ENCODE data around the gene BBS2. TPM values are rescaled to one million over a fixed set of nuclear protein-coding genes. Genes with fewer than 3 reads are reported as not detected.

BBS2 gene
- total RNA-seq, 2 experiments from 2014 or later, result 8.4 to 9.6 TPM

GRCh38 chr16:56547949-56548567, 28.2 kb upstream of the BBS2 start:
- ChIA-PET CTCF (interaction anchor here (1.6 to 2.5 kb wide), 2 partner anchors 13 to 18 kb away, joined by 6 to 10 read pairs; no protein-coding TSS in a partner anchor), POLR2A (no interaction called here)
- Mint-ChIP-seq H3K27me3 (ENCODE audit: low read depth) (peaks cover 6% of the 10 kb centered on the region), H3K36me3 (ENCODE audit: low read depth) (no peaks in the 10 kb centered on the region), H3K4me3 (no peak overlapping the region), H3K27ac (no peak overlapping the region), H3K4me1 (ENCODE audit: low read depth) (peaks cover 13% of the 10 kb centered on the region), H3K9me3 (ENCODE audit: insufficient read depth) (no peaks in the 10 kb centered on the region)
- DNase-seq, result no peak
- ATAC-seq, result no peak

- no peaks in the 10 kb centered on the region for H3K9me3 Mint-ChIP-seq (ENCODE audit: insufficient read depth)
- H3K27ac Mint-ChIP-seq, result peak overlapping the region; percentile 37
- DNase-seq, result no peak
- H3K27me3 Mint-ChIP-seq (ENCODE audit: low read depth), result peaks cover 6% of the 10 kb centered on the region
- no peak overlapping the region for H3K4me3 Mint-ChIP-seq
- ATAC-seq, result no peak
- no peaks in the 10 kb centered on the region for H3K36me3 Mint-ChIP-seq (ENCODE audit: low read depth)
- ChIA-PET POLR2A (interaction anchor here (1.6 kb wide), 1 partner anchor 385 kb away, joined by 3 read pairs; no protein-coding TSS in a partner anchor), CTCF (interaction anchor here (0.7 to 2.5 kb wide), 4 partner anchors 13 to 96 kb away, joined by 3 to 10 read pairs (median 6); no protein-coding TSS in a partner anchor)
- peaks cover 13% of the 10 kb centered on the region for H3K4me1 Mint-ChIP-seq (ENCODE audit: low read depth)
These were observed 27.5 kb upstream of the BBS2 start for GRCh38 chr16:56547120-56547948.

DNA sequence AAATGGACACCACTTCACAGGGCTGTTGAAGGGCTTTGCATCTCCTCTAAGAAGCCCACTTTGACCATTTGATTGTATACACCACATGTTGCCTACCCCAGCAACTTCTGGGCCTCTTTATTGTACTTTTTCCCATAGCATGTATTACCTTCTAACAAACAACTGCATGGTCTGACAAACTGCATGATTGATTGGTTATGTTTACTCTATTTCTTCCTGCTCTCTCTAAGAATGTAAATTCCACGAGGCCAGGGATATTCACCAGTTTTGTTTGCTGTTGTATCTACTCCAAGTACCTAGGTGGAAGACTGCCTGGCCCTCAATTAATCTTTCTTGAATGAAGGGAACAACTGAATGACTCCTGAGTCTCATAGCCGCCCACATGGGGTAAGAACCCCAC, 22.2 kb upstream of the BBS2 start:
- H3K9me3 Mint-ChIP-seq (ENCODE audit: insufficient read depth), result no peaks in the 10 kb centered on the region
- POLR2A ChIA-PET, result no interaction called here
- DNase-seq, result no peak
- CTCF ChIA-PET, result no interaction called here
- H3K4me3 Mint-ChIP-seq, result no peak overlapping the region
- no peaks in the 10 kb centered on the region for H3K36me3 Mint-ChIP-seq (ENCODE audit: low read depth)
- H3K27ac Mint-ChIP-seq, result no peak overlapping the region
- ATAC-seq, result no peak
- H3K27me3 Mint-ChIP-seq (ENCODE audit: low read depth), result peaks cover 11% of the 10 kb centered on the region
- no peaks in the 10 kb centered on the region for H3K4me1 Mint-ChIP-seq (ENCODE audit: low read depth)

DNA sequence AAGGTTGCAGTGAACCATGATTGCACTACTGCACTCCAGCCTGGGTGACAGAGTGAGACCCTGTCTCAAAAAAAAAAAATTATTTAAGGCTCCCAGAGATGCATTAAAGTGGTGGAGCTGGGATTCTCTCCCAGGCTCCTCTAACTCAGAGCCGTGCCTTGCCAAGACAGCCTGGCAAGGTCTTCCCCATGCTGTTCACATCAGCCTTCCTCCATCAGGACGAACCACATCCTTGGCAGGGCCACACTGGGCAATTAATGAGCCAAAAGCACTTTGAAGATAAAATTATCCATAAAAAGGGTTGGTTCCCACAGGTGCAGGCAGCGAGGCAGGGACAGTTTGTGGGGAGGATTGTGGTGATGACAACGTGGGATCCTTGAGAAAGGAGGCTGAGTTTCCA, 19.8 kb upstream of the BBS2 start:
- ATAC-seq (no peak), DNase-seq (no peak)
- CTCF ChIA-PET, result no interaction called here
- POLR2A ChIA-PET, result interaction anchor here (1.0 kb wide), 1 partner anchor 37 kb away, joined by 3 read pairs; no protein-coding TSS in a partner anchor
- H3K27ac Mint-ChIP-seq, result no peak overlapping the region
- H3K27me3 Mint-ChIP-seq (ENCODE audit: low read depth), result peaks cover 23% of the 10 kb centered on the region
- no peaks in the 10 kb centered on the region for H3K4me1 Mint-ChIP-seq (ENCODE audit: low read depth)
- no peak overlapping the region for H3K4me3 Mint-ChIP-seq
- H3K36me3 Mint-ChIP-seq (ENCODE audit: low read depth), result no peaks in the 10 kb centered on the region
- no peaks in the 10 kb centered on the region for H3K9me3 Mint-ChIP-seq (ENCODE audit: insufficient read depth)

DNA sequence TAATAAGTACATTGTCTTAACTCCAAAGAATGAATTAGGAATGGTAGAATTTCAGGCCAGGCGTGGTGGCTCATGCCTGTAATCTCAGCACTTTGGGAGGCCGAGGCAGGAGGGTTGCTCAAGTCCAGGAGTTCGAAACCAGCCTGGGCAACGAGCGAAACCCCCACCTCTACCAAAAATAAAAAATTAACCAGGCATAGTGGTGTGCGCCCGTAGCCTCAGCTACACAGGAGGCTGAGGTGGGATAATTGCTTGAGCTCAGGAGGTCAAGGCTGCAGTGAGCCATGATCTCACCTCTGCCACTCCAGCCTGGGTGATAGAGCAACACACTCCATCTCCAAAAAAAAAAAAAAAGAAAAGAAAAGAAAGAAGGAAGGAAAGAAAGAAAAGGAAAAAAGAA, 18.5 kb upstream of the BBS2 start:
- no peak for DNase-seq
- Mint-ChIP-seq H3K27ac (no peak overlapping the region), H3K36me3 (ENCODE audit: low read depth) (no peaks in the 10 kb centered on the region), H3K9me3 (ENCODE audit: insufficient read depth) (no peaks in the 10 kb centered on the region), H3K4me3 (no peak overlapping the region), H3K27me3 (ENCODE audit: low read depth) (peaks cover 23% of the 10 kb centered on the region), H3K4me1 (ENCODE audit: low read depth) (no peaks in the 10 kb centered on the region)
- no peak for ATAC-seq
- CTCF ChIA-PET, result no interaction called here
- POLR2A ChIA-PET, result no interaction called here

GRCh38 chr16:56534847-56535383, 15.1 kb upstream of the BBS2 start:
- no peak overlapping the region for H3K27ac Mint-ChIP-seq
- POLR2A ChIA-PET, result no interaction called here
- peaks cover 32% of the 10 kb centered on the region for H3K27me3 Mint-ChIP-seq (ENCODE audit: low read depth)
- no peaks in the 10 kb centered on the region for H3K36me3 Mint-ChIP-seq (ENCODE audit: low read depth)
- DNase-seq (no peak), ATAC-seq (no peak)
- H3K4me1 Mint-ChIP-seq (ENCODE audit: low read depth), result no peaks in the 10 kb centered on the region
- no peaks in the 10 kb centered on the region for H3K9me3 Mint-ChIP-seq (ENCODE audit: insufficient read depth)
- CTCF ChIA-PET, result no interaction called here
- H3K4me3 Mint-ChIP-seq, result no peak overlapping the region

GRCh38 chr16:56532714-56533113, 12.9 kb upstream of the BBS2 start:
- ATAC-seq (no peak), DNase-seq (no peak)
- Mint-ChIP-seq H3K27me3 (ENCODE audit: low read depth) (peaks cover 39% of the 10 kb centered on the region), H3K4me3 (no peak overlapping the region), H3K36me3 (ENCODE audit: low read depth) (no peaks in the 10 kb centered on the region), H3K9me3 (ENCODE audit: insufficient read depth) (no peaks in the 10 kb centered on the region), H3K27ac (no peak overlapping the region), H3K4me1 (ENCODE audit: low read depth) (no peaks in the 10 kb centered on the region)
- CTCF ChIA-PET, result interaction anchor here (1.3 kb wide), 1 partner anchor 15 kb away, joined by 4 read pairs; no protein-coding TSS in a partner anchor
- POLR2A ChIA-PET, result no interaction called here

- Mint-ChIP-seq H3K27me3 (ENCODE audit: low read depth) (peaks cover 40% of the 10 kb centered on the region), H3K4me1 (ENCODE audit: low read depth) (no peaks in the 10 kb centered on the region), H3K27ac (no peak overlapping the region), H3K4me3 (no peak overlapping the region), H3K36me3 (ENCODE audit: low read depth) (no peaks in the 10 kb centered on the region), H3K9me3 (ENCODE audit: insufficient read depth) (no peaks in the 10 kb centered on the region)
- POLR2A ChIA-PET, result no interaction called here
- DNase-seq (no peak), ATAC-seq (no peak)
- CTCF ChIA-PET, result interaction anchor here (1.5 to 3.1 kb wide), 2 partner anchors 16 to 17 kb away, joined by 6 to 10 read pairs; no protein-coding TSS in a partner anchor
These were observed 11.0 kb upstream of the BBS2 start for GRCh38 chr16:56530872-56531271.

DNA sequence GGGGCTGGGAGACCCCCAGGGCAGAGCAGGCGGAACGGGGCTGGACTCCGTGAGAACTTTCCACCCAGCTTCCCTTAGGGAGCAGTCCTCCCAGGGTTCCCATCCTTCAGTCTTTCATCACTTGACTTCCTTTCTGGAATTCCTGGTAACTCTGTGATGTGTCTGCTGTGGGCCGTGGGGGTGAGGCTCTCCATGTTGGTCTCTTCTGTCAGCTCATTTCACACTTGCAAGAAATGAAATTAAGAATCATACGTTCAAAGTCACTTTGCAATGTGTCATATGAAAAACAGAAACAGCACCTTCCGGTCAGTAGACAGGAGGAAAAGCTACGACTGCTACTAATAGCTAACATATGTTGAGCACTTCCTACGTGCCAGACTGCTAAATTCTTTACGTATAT, 5.4 kb upstream of the BBS2 start:
- H3K27me3 Mint-ChIP-seq (ENCODE audit: low read depth), result peaks cover 21% of the 10 kb centered on the region
- ChIA-PET POLR2A (interaction anchor here (0.6 kb wide), 1 partner anchor 808 kb away, joined by 3 read pairs; no protein-coding TSS in a partner anchor), CTCF (no interaction called here)
- H3K4me1 Mint-ChIP-seq (ENCODE audit: low read depth), result peaks cover 7% of the 10 kb centered on the region
- no peak overlapping the region for H3K4me3 Mint-ChIP-seq
- H3K27ac Mint-ChIP-seq, result no peak overlapping the region
- ATAC-seq (no peak), DNase-seq (no peak)
- no peaks in the 10 kb centered on the region for H3K9me3 Mint-ChIP-seq (ENCODE audit: insufficient read depth)
- H3K36me3 Mint-ChIP-seq (ENCODE audit: low read depth), result no peaks in the 10 kb centered on the region

GRCh38 chr16:56520251-56520577, 390 bp upstream of the BBS2 start:
- Mint-ChIP-seq H3K4me1 (ENCODE audit: low read depth) (peaks cover 15% of the 10 kb centered on the region), H3K4me3 (peak overlapping the region; percentile 70), H3K36me3 (ENCODE audit: low read depth) (no peaks in the 10 kb centered on the region), H3K9me3 (ENCODE audit: insufficient read depth) (no peaks in the 10 kb centered on the region), H3K27ac (peak overlapping the region; percentile 26), H3K27me3 (ENCODE audit: low read depth) (peaks cover 2% of the 10 kb centered on the region)
- no peak for DNase-seq
- ATAC-seq, result no peak
- POLR2A ChIA-PET, result interaction anchor here (0.6 kb wide), 1 partner anchor 137 kb away, joined by 3 read pairs; no protein-coding TSS in a partner anchor
- CTCF ChIA-PET, result interaction anchor here (1.0 kb wide), 1 partner anchor 8 kb away, joined by 3 read pairs; no protein-coding TSS in a partner anchor

DNA sequence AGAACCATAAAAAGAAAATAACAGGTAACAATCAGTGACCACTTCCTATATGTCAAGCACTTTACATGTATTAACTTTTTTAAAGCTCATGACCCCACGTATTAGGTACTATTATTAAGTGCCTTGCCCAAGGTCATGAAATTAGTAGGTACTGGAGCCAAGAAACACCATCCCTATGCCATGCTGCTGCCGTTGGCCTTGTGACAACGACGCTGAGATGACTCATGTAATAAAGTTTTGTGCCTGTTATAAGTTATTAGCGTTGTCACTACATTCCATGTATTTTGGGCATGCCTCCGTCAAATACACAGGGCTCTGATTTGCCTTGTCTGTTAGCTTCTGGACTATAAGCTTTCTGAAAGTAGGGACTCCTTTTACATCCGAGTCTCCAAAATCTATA, 1.4 kb downstream of the BBS2 start:
- peaks cover 2% of the 10 kb centered on the region for H3K27me3 Mint-ChIP-seq (ENCODE audit: low read depth)
- H3K4me1 Mint-ChIP-seq (ENCODE audit: low read depth), result peaks cover 15% of the 10 kb centered on the region
- H3K27ac Mint-ChIP-seq, result no peak overlapping the region
- ATAC-seq (no peak), DNase-seq (no peak)
- H3K4me3 Mint-ChIP-seq, result peak overlapping the region; percentile 70
- H3K9me3 Mint-ChIP-seq (ENCODE audit: insufficient read depth), result no peaks in the 10 kb centered on the region
- ChIA-PET CTCF (interaction anchor here (0.9 to 1.5 kb wide), 4 partner anchors 10 to 333 kb away, joined by 3 to 4 read pairs (median 3); no protein-coding TSS in a partner anchor), POLR2A (no interaction called here)
- H3K36me3 Mint-ChIP-seq (ENCODE audit: low read depth), result no peaks in the 10 kb centered on the region

DNA sequence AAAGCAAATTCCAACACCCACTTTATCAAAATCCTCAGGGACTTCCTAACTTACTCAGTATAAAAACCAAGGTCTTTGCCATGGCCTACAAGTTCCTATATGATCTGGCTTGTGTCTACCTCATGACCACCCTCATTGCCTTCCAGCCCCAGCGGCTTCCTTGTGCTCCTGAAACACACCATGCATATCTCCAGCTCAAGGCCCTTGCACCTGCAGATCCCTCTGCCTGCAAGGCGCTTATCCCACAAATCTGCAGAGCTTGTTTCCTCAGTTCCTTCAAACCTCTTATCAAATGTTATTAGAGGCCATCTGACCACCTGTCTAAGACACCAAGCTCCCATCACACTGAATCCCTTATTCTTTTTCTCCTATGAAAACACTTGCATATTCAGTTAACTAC, 2.6 kb downstream of the BBS2 start:
- DNase-seq, result no peak
- Mint-ChIP-seq H3K4me3 (no peak overlapping the region), H3K9me3 (ENCODE audit: insufficient read depth) (no peaks in the 10 kb centered on the region), H3K36me3 (ENCODE audit: low read depth) (no peaks in the 10 kb centered on the region), H3K27ac (no peak overlapping the region), H3K4me1 (ENCODE audit: low read depth) (peaks cover 15% of the 10 kb centered on the region), H3K27me3 (ENCODE audit: low read depth) (peaks cover 2% of the 10 kb centered on the region)
- ChIA-PET POLR2A (no interaction called here), CTCF (interaction anchor here (1.0 to 1.6 kb wide), 4 partner anchors 9 to 184 kb away, joined by 3 to 4 read pairs (median 3); no protein-coding TSS in a partner anchor)
- ATAC-seq, result no peak
